ENCODE data around the gene ITK.

The ITK gene

DNA sequence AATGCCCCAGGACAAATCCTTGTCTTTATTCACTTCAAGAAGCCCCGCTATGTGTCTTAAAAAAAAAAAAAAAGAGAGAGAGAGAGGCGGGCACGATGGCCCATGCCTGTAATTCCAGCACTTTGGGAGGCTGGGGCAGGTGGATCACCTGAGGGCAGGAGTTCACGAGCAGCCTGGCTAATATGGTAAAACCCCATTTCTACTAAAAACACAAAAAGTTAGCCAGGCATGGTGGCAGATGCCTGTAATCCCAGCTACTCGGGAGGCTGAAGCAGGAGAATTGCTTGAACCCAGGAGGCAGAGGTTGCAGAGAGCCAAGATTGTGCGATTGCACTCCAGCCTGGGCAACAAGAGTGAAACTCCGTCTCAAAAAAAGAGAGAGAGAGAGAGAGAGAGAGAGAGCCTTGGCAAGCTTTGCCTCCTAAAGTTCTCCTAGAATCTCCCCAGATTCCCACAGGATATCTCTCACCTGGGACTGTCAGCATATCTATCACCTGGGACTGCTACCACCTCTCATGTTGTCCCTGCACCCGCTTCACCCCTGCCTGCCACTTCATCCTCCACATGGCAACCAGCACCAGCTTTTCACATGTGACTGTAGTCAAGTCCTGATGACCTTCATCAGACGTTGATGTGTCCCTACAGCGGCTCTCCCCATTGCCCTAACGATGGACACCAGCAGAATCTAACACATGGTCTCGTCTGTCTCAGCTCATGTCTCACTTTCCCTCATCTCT is 5.8 kb downstream of the ITK start:
- TF ChIP-seq CTCF (conservative IDR thresholded peaks at IDR 0.05), result no peak

GRCh38 chr5:157187046-157187754 is 6.6 kb downstream of the ITK start:
- TF ChIP-seq CTCF (conservative IDR thresholded peaks at IDR 0.05), result no peak
- H3K27ac ChIP-seq, result no peak overlapping the region

More for the DNA sequence above, 5.8 kb downstream of the ITK start:
- no peak overlapping the region for H3K27ac ChIP-seq

GRCh38 chr5:157188270-157188669 is 7.6 kb downstream of the ITK start:
- no peak for TF ChIP-seq CTCF (conservative IDR thresholded peaks at IDR 0.05)
- no peak overlapping the region for H3K27ac ChIP-seq

DNA sequence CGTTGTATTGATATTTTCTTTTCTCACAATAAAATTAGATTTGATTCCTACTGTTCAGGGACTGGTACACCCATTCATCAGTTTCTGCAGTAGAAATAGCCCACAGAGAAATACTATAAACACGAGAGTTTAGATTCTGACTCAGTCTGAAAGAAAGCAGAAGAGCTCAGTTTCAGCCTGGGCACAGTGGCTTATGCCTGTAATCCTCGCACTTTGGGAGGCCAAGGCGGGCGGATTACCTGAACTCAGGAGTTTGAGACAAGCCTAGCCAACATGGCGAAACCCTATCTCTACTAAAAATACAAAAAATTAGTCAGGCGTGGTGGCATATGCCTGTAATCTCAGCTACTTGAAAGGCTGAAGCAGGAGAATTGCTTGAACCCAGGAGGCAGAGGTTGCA is 8.6 kb downstream of the ITK start:
- TF ChIP-seq CTCF (conservative IDR thresholded peaks at IDR 0.05), result no peak
- no peak overlapping the region for H3K27ac ChIP-seq

DNA sequence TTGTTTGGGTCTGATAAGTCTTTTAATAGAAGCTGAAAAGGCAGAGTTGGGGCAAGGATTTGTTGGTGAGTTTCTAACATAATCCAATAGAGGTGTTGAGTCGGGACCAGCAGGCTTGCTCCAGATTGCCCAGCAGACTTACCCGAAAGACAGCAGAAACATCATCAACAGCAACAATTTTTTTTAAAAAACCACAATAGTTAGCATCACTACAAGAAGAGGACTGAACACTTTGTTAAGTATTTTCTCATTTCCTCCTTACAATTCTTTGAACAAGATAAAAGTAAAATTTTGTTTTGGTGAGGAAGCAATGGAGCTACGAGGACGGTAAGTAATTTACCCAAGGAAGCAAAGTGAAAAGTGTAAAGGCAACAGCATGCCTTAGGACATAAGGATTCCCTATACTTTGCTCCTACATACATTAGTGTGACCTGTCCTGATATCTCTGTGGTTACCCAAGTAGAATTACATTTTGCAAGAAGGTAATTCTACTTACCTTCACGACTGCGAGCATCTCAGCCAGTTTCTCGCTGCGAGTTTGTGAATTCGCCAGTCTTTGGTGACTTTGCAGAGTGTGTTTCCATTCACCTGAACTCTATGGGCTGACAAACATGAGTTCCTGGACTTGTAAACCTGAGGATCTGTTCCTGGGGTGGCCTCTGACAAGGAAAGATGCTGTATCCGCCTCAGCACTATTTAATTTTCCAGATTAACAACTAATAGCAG is 13.2 kb downstream of the ITK start:
- no peak for TF ChIP-seq CTCF (conservative IDR thresholded peaks at IDR 0.05)
- no peak overlapping the region for H3K27ac ChIP-seq

DNA sequence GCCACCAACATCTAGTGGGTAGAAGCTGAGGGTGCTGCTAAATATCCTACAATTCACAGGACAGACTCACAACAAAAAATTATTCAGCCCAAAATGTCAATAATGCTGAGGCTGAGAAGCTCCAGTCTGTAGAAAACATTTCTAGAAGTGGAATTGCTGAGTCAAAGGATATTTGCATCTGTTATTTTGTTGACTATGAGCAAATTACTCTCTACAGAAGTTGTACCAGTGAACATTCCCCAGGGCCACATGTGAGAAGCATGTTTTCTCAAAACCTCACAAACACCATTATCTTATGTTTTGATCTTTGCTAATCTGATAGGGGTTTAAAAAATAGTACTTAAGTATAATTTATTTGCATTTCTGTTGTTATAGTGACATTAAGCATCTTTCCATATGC is 15.4 kb downstream of the ITK start:
- no peak for TF ChIP-seq CTCF (conservative IDR thresholded peaks at IDR 0.05)

DNA sequence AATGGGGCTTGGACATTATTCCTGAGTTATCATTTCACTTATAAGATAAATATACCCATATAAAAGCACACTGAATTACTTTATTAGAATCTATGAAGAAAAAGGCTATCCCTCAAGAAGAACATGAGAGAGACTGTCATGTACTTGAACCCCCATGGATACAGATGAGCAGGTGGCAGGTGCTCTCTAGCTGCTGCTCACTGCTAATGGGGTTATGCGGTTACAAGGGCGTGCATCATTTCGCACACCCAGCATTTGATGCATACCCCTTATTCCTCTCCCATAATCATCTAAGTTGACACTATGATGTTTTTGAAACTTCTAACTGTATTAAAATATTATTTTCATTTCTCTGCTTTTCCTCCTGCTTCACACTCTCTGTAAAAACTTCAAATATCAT is 16.4 kb downstream of the ITK start:
- TF ChIP-seq CTCF (conservative IDR thresholded peaks at IDR 0.05), result no peak
- H3K27ac ChIP-seq, result no peak overlapping the region

More for the DNA sequence above, 15.4 kb downstream of the ITK start:
- H3K27ac ChIP-seq, result no peak overlapping the region

All from VCaP (cell line).